Inferior parietal cortex (tissue), 1 donor: ENCODE measurements around the gene SPA17.
A peak's percentile ranks its signal among the peaks of the same experiment; 100 is the strongest.

ENCODE experiments used
- DNase-seq: peaks from one replicate; pipeline ENCODE4 v3.0.0-alpha.2; 2016; ENCODE audit errors: extremely low spot score

SPA17 gene

DNA sequence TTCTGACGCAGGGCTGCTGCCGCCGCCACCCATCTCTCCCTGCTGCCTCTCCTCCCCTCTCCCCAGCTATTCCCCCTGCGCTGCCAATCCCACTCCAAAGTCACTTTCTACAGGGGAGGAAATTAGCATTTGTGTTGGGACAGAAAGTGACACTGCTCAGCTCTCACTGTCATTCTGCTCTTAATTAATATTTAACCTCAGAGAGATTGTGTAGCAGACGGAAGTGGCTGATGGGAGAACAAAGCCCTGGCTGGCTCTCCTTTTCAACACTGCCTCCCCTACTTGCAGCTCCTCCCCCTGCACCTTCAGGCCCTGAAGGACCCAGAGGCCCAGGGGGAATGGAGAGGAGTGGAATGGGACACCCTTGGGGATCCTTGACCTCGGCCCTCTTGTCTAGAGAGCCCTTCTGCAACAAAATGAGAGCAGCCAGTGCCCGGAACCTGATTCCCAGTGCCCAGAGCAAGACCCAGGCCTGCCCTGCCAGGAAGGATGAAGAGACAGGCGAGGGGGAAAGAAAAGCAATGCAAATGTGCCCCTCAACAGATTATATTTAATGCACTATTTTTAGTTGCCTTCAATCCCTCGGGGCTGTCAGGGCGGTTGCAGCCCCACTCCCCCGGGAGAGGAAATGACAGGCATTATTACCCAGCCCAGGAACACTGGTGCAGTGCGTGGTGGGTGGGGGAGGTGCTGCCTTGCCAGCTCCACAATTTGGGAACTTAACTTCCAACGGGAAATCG is 51.4 kb downstream of the SPA17 start:
- no peak for DNase-seq

DNA sequence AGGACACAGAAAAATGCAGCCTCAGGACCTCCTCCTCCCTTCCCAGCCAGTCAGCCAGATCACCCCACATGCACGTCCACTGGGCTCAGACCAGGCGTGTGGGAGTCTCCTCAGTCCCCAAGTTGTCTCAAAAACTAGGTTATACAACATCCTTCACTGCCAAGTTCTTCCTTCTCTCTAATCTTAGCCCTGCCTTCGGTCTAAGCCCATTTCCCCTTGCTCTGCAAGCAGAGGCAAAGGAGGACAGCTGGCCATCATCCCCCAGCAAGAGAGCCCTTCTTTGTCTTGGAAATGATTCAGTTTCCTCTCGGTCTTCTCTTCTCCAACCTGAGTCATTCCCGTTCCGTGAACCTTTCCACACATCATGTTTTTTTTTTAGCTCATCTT is 52.0 kb downstream of the SPA17 start:
- DNase-seq: no peak

DNA sequence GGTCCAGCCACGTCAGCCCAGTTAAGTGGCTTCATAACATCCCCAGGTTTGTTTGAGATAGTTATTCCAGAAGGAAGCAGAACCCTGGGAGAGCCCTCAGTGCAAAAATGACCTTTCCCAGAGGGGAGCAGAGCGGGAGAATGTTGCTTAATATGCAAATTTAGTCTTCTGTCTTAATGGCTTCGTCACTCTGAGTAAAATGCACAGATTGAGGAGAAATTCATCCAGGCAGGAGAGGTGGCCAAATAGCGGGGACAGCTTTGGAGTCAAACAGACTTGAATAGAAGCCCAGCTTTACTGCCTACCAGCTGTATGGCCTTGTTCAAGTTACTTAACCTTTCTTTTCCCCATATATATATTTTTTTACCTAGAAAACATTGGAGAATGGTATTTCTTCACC is 53.8 kb downstream of the SPA17 start:
- DNase-seq: no peak

DNA sequence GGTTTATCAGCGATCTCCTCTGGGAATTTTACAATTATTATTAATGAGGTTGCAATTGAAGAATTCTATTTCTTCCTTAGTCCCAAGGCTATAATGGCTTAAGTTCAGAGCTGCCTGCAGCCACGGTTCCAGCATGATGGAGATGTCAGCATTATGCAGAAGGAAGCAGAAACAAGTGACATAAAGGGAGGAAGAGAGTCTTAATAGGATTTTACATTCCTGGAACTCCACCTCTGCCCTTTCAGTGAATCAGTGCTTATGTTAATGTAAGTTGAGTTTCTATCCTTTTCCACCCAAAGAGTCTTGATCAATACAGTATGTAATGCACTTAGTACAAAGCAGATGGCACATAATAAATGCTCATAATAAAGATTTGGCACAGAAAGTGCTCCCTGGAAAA is 54.4 kb downstream of the SPA17 start:
- no peak for DNase-seq

DNA sequence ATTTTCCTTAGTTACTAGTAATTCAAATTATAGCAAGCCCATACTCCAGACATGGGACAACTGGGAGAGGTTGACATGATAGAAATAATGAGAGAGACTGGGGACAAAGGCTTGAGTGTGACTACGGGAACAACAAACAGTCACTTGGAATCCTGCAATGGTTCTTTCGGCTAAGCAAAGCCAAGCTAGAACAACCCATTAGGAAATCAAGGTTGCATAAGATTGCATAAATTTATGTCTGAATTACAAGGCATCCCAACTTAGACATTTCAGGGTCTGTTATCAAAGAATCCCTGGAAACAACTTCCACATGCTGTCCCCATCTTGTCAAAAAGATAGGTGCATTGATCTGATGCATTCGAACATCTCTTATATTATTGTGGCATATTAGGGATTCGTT is 55.9 kb downstream of the SPA17 start:
- no peak for DNase-seq

DNA sequence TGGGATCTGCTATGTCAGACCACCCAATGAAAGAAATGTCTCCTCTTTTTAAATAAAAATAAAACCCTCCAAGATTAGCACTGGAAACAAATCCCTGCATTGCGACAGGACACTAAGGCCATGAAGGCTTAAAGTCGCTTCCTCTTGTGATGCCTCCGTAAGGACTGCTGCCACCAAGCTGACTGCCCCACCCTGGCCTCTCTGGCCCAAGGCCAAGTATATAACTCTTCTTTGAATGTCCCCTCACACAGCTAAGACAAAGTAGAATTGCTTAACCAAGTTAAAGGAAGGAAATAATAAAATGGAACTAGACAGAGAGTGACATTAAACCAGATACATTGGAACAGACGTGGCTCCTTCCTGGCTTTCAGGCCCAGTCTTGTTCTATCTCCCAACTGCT is 58.5 kb downstream of the SPA17 start:
- DNase-seq: no peak

DNA sequence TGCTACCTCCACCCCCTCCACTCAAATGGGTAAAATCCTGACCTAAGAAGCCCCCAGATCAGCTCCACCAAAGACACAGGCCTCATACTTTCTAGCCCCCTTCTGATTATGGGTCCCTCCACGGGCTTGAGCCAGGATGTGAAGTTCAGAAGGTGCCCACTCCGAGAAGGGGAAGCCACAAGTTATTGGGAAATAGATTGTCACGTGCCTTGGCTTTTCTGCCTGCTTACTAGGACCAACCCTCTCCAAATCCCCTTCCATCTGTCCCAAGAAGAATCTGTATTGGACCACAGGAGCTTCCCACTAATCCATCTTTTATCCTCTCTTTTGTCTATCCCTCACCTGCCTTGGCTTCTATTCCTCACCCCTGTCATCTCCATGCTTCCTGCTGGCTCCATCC is 63.0 kb downstream of the SPA17 start:
- no peak for DNase-seq

DNA sequence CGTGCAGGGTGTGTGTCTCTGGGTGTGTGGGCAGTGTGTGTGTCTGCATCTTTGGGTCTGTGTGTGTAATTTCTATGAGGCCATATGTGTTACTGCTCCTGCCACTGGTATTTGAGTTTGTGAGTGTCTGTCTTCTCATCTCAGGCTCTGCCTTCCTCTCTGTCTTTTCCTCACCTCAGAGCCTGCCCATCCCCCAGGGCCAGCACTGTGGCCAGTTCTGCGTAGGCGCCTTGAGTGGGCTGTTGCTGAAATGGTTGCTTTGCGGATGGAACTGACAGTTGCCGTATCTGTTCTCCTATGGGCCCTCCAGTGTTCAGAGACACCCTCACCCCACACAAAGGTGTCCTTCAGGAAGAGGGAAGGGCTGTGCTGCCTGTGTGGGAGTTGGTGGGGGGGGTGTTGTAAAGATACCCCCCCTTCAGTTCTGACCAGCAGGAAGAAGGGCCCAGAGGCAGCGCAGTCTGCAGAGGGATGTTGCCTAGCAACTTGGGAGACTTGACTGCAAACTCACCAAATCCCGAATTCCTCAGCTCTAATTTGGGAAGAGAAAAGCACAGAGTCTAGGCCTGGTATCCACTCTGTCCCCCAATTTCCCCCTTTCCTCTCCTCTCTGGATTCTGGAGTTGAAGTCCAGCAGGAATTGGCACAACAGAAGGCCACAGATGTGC is 64.1 kb downstream of the SPA17 start:
- DNase-seq: no peak

DNA sequence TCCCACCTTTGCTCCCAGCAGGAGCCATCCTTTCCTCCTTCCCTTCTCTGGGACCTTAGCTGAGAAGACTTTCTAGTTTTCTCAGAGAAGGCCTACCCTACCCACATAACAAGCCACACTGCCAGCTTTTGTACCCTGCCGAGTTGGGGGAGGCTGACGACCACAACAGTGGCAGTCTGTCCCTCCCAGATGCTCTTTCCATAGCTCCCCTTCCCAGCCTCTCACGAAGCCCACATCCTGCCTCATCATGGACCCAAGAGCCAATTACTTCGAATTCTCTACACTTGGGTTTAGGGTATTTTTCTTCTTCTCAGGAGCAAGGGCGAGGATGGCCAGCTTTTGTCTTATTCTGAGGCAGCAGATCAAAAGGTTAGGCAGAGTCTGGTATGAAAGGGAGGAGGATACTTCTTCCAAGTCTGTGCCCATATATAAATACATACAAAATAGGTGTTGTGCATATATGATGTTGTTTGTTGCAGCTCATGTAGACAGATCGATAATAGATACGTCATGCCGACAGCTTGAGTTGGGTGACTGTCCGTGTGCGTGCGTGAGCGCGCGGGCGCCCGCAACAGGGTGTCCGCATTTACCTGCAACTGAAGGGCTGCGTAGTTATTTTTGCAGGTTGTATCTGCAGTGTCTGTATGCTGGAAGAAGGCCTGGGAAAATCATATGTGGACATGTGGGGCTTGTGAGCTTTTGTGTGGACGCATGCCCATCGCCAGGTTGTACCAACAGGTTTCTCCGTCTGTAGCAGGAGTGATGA is 65.2 kb downstream of the SPA17 start:
- DNase-seq: no peak

DNA sequence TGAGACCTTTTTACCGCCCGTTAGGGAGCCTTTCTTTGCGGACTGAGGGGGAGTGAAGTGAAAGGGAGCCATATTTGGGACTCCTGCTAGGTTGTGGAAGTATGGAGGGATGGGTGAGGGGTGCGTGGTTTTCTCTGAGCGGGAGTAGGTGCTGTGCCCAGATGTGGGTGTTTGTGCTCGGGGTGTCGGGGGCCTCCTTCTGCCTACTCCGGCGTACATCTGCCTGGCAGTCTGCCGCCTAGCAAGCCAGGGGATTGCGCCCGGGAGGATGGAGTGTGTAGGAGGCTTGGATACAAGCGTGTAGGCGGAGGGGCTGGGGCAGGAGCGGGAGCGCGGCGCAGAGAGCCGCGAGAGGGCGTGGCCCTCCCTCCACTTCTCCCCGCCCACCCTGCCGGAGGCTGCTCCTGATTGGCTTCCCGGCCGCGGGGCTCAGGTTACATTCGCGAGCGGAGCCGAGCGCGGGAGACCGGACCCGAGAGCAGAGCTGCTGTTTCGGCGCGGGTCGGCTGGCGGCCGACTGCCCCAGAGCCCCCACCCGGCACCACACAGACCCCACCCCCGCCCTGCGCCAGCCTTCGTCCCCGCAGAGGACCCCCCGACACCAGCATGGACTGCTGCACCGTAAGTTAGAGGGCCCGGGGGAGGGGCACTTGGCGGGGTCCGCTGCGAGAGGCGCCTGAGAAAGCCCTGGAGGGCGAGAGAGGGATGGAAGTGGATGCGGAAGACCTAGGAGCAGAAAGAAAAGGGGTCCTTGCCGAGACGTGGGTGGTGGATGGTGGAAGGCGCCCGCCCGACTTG is 66.0 kb downstream of the SPA17 start, which contains the start of gene NRGN:
NRGN (plus strand) TSS at position 464 of the 798 bp plus-strand sequence; CDS start at position 607, 143 bp downstream.
- DNase-seq: peak; percentile 76

DNA sequence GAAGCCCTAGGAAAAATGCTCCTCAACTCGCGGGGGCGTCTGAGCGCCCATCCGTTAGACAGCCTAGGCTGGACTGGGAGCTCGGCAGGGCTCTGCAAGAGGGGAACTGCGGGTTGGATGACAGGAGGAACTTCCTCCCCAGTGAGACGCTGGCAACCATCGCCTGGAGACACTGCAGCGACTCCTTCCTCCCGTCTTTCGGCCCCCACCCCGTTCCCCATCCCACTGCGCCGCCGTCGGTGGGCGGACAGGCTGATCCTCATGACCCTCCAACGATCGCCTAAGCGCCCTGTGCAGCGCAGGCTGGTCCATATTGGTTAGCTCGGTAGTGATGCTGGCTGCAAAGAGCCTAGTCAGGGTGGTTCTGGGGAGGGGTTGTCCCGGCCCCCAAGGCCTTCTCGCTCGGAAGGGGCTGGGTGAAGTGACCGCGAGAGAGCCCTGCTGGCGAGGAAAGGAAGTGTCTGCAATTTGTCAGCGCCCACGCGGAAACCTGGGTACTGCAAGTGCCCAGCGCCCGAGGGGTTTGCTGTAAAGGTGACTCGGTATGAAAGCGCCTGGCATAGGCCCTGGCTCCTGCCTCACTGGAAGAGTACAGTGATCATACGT is 66.7 kb downstream of the SPA17 start:
- no peak for DNase-seq

DNA sequence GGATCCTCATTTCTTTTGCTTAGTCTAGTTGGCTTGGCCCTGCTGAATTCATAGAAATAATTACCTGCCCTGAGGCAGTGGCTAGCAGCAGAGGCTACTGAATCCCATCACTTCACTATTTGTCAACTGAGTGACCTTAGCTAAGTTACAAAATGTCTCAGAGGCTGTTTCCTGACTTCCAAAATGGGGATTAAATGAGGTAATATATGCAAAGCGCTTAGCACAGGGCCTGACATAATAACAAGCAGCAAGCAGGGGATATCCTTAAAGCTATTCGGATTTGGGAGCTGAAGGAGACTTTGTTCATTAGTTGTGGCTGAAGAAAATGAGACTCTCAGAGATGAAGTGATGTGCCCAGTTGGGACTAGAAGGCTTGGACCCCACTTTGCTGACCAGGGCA is 68.9 kb downstream of the SPA17 start:
- DNase-seq: no peak

DNA sequence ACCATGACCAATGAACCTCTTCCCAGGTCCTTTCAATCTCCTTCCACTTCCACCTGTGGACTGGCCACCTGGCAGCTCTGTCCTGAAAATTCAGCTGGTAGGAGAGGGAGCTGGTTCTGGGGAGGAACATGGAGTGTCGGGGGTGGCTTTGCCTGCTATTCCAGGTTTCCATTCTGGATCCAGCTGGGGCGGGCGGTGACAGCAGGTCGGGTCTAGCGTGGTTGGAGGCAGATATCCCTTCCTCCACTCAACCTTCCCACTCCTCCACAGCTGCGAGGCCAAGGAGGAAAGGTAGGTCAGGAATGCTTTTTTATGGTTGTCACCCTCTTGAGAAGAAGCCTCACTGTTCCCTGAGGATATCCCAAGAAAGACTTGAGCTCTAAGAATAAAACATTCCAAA is 69.3 kb downstream of the SPA17 start:
- no peak for DNase-seq

DNA sequence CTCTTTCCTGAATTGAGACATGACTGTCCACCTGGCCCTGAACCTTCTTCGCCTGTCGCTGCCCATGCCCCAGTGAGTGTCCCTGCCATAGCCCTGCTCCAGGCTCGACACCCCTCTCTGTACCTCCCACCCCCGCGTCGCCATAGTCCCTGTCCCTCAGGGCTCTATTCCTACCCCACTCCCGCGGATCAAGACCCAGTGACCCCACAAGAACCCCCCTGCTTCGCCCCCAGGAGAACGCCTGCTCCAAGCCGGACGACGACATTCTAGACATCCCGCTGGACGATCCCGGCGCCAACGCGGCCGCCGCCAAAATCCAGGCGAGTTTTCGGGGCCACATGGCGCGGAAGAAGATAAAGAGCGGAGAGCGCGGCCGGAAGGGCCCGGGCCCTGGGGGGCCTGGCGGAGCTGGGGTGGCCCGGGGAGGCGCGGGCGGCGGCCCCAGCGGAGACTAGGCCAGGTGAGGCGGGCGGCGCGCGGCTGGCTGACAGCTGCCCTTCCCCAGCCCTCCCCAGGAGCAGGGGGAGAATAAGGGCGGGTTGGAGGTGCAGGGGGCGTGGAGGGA is 71.6 kb downstream of the SPA17 start:
- no peak for DNase-seq

DNA sequence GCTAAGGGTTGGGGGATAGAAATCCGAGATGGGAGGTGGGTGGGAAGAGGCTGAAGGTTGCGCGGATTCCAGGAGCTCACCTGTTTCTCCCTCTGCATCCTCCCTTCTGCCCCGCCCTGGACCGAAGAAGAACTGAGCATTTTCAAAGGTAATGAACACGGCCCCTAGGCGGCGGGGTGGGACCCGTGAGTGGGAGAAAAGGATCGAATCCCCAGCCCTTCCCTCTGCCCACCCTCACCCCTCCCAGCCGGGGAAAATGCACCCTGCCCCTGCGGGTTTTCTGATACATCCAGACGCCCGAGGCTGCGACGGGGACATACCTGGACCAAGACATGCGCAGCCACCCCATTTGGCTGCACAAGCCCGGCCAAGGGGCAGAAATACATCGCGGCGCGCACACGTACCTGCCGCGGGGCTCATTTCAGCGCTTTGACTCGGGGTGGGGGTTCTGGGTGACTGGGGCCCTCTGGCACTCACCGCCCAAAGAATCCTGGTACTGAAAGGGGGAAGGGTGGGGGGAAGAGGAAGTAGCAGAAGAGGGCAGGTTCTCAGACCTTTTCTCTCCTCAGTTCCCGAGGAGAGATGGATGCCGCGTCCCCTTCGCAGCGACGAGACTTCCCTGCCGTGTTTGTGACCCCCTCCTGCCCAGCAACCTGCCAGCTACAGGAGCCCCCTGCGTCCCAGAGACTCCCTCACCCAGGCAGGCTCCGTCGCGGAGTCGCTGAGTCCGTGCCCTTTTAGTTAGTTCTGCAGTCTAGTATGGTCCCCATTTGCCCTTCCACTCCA is 72.3 kb downstream of the SPA17 start:
- DNase-seq: no peak

DNA sequence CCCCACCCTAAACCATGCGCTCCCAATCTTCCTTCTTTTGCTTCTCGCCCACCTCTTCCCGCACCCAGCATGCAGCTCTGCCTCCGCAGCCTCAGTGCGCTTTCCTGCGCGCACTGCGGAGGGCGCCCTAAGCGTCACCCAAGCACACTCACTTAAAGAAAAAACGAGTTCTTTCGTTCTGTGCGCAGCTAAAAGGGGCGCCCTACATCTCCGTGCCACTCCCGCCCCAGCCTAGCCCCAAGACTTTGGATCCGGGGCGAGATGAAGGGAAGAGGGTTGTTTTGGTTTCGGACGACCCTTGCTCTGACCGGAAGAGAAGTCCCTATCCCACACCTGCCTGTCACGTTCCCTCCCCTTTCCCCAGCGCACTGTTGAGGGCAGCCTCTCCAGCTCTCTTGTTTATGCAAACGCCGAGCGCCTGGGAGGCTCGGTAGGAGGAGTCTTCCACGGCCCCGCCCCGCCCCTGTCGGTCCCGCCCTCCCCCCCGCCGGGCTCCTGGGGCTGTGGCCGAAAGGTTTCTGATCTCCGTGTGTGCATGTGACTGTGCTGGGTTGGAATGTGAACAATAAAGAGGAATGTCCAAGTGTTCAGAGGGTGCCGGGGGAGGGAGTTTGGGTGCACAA is 73.0 kb downstream of the SPA17 start:
- no peak for DNase-seq
